HG03039 (cell line): ENCODE measurements around the gene KRTAP10-10.
"Not testable (repeated sequence)": the region's sequence is repeated elsewhere in the genome, so short reads cannot be mapped to it uniquely, and the experiment has no call there.

Experiments used
- ATAC-seq: cut with Tn5 transposase; IDR thresholded peaks from one replicate; pipeline ENCODE4 v1.9.1; 2021; ENCODE audit warnings: mild to moderate bottlenecking, moderate library complexity; ENCODE audit not compliant: unreplicated experiment

KRTAP10-10 gene

DNA sequence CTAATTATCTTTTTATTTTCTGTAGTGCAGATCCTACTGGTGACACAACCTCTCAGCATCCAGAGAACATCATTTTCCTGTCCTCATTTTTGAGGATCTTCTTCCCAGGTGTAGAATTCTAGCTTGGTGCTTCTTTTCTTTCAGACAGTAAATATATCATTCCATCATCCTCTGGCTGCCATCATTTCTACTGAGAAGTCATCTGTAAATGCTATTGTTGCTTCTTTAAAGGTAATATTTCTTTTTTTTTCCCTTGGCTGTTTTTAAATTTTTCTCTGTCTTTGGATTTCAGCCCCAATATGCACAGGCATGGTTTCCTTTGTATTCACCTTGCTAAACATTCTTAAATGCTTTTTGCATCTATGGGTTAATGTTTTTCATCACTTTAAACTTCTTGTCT, 13.6 kb upstream of the KRTAP10-10 start:
- ATAC-seq, result no peak

- ATAC-seq, result no peak
Measured at GRCh38 chr21:44625756-44626155, 11.4 kb upstream of the KRTAP10-10 start.

DNA sequence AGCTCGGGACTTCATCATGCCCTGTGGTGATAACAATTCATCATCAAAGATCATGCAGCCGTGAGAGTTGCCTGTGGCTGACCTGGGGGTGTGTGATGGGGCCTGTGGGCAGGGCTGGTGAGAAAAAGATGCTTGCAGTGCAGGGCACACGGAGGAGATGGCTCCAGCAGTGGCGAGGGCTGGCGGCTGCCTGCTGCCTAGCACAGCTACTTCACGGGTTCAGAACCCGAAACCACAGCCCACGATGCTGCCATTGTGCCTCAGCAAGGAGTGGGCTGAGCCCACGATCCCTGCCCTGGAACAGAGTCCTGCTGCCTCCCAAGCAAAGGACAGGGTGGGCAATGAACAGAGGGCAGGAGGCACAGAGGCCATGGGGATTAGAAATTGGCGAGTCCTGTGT, 10.9 kb upstream of the KRTAP10-10 start:
- no peak for ATAC-seq

DNA sequence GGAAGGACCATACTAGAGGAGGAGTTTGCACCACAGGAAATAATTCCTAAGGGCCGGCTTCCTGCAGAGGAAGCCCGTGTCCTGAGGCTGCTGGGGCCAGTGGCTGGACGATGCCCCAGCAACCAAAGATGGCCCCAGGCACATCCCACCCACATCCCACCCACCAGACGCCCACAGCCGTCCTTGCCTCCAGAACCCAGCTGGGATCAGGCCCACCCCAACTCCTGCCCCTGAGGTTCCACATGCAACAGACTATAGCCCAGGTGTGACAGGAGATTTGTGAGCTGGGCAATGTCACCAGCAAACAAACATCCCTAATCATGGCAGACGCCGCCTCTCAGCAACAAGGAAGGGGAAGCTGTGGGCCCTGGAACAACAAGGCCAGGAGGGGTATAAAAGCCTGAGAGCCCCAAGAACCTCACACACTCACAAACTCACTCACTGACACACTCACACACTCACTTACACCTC, 10.4 kb upstream of the KRTAP10-10 start, which contains the start of gene KRTAP10-9:
TSS of gene KRTAP10-9 (plus strand) at position 421 of the 471 bp plus-strand sequence. CDS start 79 bp downstream, outside the sequence.
- ATAC-seq, result no peak

- ATAC-seq, result not testable (repeated sequence)
Measured at GRCh38 chr21:44627181-44627822, 9.9 kb upstream of the KRTAP10-10 start.

- not testable (repeated sequence) for ATAC-seq
Measured at GRCh38 chr21:44627831-44628233, 9.3 kb upstream of the KRTAP10-10 start.

GRCh38 chr21:44628707-44629391, 8.3 kb upstream of the KRTAP10-10 start:
- no peak for ATAC-seq

DNA sequence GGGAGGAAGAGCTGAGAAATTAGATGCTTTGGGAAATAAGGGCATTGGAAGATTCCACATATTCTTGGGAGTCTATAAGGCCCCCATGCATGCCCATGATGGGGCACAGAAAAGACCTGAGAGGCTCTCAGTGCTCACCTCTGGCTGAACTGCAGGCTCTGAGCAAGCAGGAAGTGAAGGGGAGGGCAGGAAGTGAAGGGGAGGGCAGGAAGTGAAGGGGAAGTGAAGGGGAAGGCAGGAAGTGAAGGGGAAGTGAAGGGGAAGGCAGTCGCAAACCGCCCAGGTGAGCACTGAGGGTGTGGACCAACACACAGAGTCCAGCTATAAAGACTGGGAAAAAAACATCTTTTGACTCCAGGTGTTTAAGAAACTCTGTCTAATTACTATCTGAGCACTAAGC, 6.7 kb upstream of the KRTAP10-10 start:
- no peak for ATAC-seq

DNA sequence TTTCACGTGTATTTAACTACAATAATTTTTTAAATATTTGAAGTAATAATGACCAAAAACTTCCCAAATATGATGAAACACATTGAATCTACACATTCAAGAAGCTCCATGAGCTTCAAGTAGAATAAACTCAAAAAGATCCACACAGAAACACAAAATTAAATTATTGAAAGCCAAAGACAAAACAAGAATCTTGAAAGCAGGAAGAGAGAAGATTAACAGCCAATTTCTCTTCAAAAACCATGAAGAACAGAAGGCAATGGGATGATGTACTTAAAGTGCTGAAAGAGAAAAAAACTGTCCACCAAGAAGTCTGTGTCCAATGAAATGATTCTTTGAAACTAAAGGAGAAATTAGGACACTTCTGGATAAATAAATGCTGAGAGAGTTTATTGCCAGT, 5.1 kb upstream of the KRTAP10-10 start:
- no peak for ATAC-seq

GRCh38 chr21:44636209-44637017, 743 bp upstream of the KRTAP10-10 start:
- ATAC-seq, result no peak

- ATAC-seq, result not testable (repeated sequence)
Measured at GRCh38 chr21:44637851-44638348, 744 bp downstream of the KRTAP10-10 start.

DNA sequence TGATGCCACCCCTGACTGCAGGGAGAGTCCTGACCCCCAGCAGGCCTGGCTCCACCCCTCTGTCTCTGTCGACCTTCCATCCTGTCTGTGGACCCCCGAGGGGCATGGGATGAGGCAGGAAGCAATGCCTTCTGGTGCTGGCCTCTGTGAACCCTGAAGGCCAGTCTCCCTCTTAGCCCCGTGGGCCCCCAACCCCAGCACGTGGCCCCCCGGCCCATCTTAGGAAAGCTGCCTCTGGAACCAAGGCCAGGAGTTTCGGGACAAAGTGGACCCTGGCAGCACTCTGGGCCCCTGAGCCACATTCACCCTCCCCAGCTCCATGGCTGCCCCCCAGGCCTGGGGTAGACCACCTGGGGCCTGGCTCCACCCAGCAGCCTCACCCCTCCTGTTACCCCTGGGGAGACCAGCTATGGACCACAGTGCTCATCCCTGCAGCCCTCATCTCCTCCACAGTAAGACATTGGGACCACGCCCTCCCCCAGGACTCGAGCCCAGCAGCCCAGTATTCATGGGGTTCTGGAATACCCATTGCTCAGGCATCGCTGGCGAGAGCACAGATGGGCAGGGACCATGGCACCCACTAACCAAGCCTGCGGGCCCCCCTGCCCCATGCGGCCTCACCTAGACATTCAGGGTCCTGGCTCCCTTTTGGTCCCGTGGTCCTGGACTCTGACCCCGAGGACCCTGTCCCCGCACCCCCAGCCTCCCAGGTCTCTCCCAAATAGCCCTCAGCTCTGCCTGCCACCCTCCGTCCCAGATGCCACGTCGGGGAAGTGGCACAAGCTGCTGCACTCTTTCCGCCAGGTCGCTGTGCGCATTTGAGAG, 1.6 kb downstream of the KRTAP10-10 start:
- not testable (repeated sequence) for ATAC-seq

DNA sequence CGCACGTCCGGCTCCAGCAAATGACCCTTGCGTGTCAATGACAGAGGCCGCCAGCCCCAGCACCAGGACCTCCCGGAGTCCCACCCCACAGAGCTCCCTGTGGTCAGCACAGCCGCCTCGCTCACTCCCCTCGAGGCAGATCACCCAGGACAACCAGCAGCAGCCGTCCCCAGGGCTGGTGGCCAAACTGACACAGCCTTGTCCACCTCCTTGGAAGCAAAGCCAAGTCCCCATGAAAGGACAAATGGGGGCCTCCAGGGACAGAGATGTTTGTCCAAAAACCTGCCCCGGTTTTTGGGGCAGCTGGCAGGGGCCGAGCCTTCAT, 2.1 kb downstream of the KRTAP10-10 start:
- ATAC-seq, result no peak

DNA sequence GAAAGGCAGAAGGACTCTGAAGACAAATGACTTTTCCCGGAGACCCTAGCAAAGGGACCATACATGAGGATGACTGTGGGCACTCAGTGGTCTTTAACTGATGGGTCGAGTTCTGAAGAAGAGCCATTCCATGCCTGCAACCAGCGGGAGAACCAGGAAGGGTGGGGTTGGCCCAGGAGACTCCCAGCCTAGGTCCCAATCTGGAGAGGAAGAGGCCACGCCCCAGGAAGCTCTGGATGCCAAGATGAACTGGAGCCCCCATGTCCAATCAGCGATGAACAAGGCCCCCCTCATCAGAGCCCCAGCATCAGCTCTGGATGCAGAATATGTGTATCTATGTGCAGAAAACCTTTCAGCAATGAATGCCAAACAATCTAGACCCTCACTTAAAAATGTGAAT, 3.6 kb downstream of the KRTAP10-10 start:
- no peak for ATAC-seq

DNA sequence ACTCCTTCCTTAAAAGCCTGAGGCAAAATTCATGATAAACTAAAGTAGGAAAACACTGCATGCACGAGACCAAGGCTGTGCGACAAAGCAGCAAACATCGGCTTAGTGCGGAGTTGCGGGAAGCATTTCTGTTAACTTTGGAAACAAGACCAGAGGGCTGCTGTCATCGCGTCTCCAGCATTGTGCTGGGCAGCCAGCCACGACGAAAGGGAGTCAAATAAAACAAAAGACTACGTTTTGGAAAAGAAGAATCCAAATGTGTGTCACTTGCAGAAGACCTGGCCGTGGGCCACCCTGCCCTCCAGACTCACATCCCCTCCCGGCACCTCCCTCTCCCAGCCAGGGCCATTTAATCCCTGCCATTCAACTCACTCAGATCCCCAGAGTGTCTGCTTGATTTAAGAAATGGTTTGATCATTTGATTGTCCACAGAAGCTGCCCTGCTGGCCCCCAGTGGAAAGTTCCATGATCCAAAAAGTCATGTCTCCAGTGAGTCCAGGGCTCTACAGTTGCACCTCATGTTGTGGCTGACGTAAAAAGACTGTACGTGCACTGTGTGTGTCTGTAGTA, 6.7 kb downstream of the KRTAP10-10 start:
- ATAC-seq, result no peak

DNA sequence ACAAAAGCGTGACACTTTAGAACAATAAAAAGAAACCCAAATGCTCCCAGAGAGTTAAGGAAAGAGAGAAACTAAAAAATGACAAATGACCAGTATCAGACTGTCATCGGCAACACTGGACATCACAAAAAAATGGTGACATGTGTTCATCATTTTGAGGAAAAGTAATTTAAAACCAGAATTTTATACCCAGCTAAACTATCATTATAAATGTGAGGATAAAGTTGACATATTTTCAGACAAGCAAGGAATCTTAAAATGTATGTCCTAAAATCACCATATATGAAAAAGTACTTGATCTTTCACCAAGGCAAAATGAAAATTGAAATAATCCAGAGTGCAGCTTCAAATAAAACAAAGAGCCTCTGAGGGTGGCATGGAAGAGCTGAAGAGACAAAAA, 7.7 kb downstream of the KRTAP10-10 start:
- no peak for ATAC-seq

GRCh38 chr21:44646366-44647221, 9.4 kb downstream of the KRTAP10-10 start, which contains the start of gene KRTAP10-11:
Gene KRTAP10-11, plus strand, starts transcription at chr21:44646414. Its CDS starts 45 bp downstream, at chr21:44646459.
- ATAC-seq, result not testable (repeated sequence)

GRCh38 chr21:44647222-44647552, 10.0 kb downstream of the KRTAP10-10 start:
- ATAC-seq, result no peak

GRCh38 chr21:44648557-44649311, 11.6 kb downstream of the KRTAP10-10 start:
- ATAC-seq, result no peak
